HG03280 (cell line): ENCODE measurements around the gene BIRC6.
A peak's percentile ranks its signal among the peaks of the same experiment; 100 is the strongest.
"Not testable (repeated sequence)": the region's sequence is repeated elsewhere in the genome, so short reads cannot be mapped to it uniquely, and the experiment has no call there.

Experiments
- ATAC-seq: cut with Tn5 transposase; IDR thresholded peaks from one replicate; pipeline ENCODE4 v1.9.1; 2021; ENCODE audit warnings: mild to moderate bottlenecking, moderate library complexity; ENCODE audit not compliant: unreplicated experiment

BIRC6 gene, protein sequence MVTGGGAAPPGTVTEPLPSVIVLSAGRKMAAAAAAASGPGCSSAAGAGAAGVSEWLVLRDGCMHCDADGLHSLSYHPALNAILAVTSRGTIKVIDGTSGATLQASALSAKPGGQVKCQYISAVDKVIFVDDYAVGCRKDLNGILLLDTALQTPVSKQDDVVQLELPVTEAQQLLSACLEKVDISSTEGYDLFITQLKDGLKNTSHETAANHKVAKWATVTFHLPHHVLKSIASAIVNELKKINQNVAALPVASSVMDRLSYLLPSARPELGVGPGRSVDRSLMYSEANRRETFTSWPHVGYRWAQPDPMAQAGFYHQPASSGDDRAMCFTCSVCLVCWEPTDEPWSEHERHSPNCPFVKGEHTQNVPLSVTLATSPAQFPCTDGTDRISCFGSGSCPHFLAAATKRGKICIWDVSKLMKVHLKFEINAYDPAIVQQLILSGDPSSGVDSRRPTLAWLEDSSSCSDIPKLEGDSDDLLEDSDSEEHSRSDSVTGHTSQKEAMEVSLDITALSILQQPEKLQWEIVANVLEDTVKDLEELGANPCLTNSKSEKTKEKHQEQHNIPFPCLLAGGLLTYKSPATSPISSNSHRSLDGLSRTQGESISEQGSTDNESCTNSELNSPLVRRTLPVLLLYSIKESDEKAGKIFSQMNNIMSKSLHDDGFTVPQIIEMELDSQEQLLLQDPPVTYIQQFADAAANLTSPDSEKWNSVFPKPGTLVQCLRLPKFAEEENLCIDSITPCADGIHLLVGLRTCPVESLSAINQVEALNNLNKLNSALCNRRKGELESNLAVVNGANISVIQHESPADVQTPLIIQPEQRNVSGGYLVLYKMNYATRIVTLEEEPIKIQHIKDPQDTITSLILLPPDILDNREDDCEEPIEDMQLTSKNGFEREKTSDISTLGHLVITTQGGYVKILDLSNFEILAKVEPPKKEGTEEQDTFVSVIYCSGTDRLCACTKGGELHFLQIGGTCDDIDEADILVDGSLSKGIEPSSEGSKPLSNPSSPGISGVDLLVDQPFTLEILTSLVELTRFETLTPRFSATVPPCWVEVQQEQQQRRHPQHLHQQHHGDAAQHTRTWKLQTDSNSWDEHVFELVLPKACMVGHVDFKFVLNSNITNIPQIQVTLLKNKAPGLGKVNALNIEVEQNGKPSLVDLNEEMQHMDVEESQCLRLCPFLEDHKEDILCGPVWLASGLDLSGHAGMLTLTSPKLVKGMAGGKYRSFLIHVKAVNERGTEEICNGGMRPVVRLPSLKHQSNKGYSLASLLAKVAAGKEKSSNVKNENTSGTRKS (N-terminal part only)

DNA sequence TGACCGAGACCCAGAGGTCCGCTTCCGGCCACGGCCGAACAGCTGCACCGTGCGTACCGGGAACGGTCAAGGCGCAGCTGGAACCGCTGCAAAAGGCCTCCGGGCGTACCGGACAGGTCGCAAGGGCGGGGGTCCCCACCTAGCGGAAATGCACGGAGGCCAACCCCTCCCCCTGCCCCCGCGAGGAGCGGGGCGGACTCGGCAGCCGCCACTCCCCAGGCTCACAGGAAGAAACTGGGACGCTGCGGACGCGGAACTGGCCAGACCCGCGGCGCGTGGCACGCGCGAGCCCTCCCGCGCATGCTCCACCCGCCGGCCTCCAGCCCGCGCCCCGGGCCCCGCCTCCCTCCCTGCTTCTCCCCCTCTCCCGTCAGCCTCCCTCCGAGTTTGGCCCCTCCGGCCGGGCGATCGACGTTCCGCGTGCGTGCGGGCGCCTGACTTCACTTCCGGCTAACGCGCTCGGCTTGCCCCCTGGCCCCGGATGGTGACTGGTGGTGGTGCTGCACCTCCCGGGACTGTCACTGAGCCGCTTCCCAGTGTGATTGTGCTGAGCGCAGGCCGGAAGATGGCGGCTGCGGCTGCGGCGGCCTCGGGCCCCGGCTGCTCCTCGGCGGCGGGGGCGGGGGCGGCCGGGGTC is at the start of gene BIRC6:
TSS of gene BIRC6 (plus strand) at position 343 of the 637 bp plus-strand sequence. CDS start at position 482, 139 bp downstream.
- peak; percentile 89 for ATAC-seq

DNA sequence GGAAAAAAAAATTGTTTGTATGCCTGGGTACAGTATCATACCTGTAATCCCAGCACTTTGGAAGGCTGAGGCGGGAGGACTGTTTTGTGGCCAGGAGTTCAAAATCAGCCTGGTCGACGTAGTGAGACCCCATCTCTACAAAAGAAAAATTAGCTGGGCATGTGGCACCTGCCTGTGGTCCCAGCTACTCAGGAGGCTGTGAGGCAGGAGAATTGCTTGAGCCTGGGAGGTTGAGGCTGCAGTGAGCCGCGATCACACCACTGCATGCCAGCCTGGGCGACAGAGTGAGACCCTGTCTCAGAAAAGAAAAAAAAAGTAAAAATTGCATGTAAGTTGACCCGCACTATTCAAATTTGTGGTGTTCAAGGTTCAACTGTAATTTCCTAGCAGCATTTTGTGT is 46.2 kb upstream of the BIRC6 start:
- no peak for ATAC-seq

DNA sequence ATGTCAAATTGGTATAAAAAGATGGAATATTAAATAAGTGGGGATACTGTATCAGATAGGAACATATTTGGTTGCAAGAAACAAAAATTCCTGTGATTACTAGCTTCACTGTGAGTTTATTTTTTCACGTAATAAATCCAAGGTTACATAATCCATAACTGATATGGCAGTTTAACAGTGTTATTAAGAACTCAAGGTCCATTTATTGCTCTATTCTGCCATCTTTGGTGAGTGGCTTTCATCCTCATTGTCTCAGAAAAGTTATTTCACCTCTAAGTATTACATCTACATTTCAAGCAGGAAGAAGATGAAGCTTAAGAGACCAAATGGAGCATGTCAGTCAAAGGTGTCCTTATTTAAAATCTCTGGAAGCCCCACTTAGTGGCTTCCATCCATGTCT is 41.9 kb upstream of the BIRC6 start:
- no peak for ATAC-seq

DNA sequence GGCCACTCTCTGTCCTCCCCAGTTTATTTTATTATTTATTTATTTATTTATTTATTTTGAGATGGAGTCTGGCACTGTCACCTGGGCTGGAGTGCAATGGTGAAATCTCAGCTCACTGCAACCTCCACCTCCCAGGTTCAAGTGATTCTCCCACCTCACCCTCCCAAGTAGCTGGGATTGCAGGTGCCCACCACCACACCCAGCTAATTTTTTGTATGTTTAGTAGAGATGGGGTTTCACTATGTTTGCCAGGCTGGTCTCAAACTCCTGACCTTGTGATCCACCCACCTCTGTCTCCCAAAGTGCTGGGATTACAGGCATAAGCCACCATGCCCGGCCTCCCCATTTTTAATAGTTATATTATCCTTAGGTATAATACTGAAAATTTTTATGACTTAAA is 28.1 kb upstream of the BIRC6 start:
- not testable (repeated sequence) for ATAC-seq

DNA sequence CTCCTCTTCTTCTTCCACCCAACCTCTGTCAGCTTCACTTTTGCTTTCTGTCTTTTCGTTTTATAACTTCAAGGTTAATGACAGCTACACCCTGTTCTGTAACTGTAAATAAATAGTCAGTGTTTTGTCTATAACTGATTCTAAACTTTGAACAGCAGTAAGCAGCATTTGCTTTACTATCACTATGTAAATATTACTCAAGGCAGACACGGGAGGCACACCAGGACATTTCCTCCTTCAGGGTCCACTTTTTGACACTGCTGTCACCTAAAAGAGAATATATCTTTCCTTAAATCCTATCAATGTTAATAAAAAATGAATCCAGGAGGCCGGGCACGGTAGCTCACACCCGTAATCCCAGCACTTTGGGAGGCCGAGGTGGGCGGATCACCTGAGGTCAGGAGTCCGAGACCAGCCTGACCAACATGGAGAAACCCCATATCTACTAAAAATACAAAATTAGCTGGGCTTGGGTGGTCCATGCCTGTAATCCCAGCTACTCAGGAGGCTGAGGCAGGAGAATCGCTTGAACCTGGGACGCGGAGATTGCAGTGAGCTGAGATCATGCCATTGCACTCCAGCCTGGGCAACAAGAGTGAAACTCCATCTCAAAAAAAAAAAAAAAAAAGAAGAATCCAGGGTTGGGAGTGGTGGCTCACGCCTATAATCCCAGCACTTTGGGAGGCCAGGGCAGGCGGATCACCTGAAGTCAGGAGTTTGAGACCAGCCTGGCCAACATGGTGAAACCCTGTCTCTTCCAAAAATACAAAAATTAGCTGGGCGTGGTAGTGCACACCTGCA is 27.4 kb upstream of the BIRC6 start:
- ATAC-seq = not testable (repeated sequence)

DNA sequence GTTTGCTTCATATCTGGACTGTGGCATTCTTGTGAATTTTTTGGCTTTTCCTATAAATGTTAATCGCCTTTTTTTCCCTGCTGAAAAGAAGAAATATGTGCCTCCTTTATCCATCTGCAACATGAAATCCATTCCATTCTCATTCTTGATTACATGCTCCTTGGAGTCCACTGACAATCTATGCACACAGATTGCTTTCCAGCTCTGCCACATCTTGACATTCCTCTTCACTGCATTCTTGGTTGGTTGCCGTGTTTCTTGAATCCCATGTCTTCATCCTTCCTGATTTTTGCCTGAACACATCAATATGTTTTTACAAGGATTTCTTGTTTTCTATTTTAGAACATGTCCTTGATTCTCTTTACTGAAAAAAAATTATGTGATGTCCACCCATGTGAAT is 26.7 kb upstream of the BIRC6 start:
- ATAC-seq = no peak

DNA sequence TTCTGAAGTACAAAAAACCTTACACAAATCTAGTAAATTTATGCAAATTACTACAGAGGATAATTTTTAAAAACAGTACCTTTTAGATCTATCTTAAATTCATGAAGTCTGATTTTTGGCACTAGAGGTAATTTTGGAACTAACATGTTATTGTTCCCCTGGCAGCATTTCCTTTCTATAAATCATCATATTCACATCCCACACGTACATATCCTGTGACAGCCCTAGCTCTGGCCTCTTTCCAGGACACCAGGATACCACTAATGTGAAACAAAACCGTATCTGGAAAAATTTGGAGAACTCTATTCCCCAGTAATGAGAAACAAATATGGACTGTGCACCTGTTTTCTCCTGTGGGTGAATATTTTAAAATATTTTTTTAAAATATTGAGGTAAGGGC is 14.0 kb upstream of the BIRC6 start:
- ATAC-seq = no peak

DNA sequence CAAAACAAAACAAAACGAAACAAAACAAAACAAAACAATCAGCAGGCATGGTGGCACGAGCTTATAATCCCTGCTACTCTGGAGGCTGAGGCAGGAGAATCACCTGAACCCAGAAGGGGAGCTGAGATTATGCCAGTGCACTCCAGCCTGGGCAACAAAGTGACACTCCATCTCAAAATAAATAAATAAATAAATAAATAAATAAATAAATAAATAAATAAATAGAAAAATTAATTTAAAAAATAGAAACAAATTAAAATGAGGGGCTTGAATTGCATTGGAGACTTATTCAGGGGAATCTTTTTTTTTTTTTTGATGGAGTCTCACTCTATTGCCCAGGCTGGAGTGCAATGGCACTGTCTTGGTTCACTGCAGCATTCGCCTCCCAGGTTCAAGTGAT is 6.0 kb upstream of the BIRC6 start:
- ATAC-seq = not testable (repeated sequence)

DNA sequence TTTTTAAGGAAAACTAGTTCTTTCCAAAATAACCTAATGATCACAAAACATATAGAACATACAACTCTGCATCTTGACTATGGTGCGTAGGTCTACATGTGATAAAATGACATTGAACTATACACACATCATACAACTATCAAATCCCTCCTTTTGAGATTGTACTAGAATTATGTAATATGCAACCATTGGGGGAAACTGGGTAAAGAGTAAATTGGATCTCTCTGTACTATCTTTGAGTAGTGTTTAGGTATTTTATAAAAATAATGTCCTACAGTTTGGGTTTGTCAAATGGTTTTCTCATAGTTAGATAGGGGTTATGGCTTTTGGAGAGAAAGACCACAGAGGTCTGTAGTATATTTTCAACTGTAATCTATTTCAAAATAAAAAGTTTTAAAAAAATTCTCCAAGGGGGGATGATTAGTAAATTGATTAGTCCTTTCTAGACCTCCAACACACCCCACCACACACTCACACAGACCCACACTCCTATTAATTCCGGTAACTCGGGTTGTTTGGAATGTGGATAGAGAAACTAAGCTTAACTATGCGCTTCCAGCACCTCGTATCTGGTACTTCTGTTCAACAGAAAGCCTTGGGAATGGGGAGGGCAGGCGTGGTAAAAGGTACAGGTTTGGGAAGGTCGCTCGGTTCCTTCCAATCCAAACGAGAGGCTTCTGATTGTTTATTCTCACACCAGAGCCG is 695 bp upstream of the BIRC6 start:
- no peak for ATAC-seq

DNA sequence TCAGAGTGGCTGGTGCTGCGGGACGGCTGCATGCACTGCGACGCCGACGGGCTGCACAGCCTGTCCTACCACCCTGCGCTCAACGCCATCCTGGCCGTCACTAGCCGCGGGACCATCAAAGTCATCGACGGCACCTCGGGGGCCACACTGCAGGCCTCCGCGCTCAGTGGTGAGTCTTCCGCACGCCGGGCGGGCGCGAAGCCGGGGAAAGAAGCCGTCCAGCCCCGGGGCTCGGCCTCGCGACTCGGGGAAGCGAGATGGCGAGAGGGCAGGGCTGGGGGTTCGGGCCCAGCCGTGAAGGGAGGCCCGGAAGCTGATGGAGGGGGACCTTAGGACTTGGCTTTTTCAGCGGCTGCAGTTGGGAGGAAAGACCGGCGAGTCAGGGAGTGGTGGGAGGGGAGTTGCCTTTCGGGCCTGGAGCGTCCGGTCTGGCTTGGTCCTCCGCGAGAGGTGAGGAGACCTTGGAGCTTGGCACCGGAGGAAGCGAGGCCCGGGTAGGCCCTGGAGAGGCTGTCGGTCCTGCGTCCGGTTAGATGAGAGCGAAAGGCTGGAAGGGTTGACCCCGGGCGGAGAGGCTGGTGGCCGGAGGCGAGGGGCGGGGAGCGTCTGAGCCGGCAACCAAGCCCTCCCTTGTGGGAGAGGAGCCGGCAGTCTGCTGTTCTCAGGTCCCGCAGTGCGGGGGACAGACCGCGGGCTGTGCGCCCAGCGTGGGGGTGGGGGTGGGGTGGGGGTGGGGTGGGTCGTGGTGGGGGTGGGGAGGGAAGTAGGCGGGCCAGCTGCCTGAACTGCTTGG is 691 bp downstream of the BIRC6 start:
- peak; percentile 8 for ATAC-seq

DNA sequence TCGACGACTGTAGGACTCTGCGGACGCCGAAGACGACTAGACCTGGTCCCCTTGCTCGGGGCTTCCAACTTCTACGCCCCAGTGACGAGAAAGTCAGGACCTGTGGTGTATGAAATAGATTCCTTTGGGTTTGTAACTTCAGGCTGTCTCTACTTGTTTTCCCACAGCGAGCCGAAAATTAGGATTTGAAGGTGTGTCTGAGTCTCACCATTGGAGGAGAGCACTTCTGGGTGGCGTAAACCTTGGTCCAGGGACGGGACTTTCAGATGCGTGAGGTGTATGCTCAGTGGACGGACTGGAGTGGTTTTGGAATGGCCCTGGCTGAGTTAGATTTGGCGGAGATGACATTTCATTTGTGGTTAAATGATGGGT is 1.3 kb downstream of the BIRC6 start:
- no peak for ATAC-seq

DNA sequence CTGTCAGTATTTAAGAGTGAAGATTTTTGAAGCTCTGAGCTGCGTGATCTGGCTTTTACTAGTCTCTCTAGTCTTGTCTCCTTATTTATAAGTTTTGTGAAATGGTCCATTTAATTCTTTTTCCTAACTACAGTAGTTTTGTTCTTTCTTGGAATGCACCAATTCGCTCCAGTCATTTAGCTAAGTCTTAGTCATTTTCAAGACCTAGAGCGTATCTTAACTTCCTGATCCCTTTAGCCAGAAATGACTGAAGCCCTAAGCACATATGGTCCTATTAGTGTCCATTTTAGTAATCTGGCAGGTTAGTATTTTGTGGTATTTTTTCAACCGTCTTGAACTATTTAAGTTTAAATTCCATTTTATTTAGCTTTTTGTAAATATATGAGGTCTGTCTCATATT is 3.6 kb downstream of the BIRC6 start:
- ATAC-seq = no peak

DNA sequence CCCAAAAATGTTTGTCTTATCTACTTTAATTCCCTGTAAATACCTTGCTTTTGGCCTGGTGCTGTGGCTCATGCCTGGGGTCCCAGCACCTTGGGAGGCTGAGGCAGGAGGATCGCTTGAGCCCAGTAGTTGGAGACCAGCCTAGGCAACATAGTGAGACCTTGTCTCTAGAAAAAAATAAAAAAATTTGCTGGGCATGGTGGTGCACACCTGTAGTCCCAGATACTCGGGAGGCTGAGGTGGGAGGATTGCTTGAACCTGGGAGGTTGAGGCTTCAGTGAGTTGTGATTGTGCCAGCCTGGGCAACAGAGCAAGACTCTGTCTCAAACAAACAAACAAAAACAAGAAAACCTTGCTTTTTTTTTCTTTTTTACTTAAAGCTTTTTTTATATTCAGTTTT is 6.2 kb downstream of the BIRC6 start:
- not testable (repeated sequence) for ATAC-seq

DNA sequence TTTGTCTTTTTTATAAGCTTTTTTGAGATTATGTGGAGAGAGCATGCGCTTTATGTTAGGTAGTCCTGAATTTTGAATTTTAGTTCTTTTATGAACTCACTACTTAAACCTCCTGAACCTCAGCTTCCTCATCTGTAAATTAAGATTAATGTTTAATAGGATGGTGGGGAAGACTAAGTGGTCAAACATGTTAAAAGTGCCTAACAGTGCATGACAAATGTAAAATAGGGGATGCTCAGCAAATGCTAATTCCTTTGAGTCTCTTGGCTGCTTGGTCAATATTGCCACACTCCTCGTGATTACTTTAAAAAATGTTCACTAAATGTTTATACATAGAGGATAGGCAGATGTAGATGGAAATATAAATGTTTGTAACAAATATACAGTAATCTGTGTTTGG is 6.8 kb downstream of the BIRC6 start:
- no peak for ATAC-seq

DNA sequence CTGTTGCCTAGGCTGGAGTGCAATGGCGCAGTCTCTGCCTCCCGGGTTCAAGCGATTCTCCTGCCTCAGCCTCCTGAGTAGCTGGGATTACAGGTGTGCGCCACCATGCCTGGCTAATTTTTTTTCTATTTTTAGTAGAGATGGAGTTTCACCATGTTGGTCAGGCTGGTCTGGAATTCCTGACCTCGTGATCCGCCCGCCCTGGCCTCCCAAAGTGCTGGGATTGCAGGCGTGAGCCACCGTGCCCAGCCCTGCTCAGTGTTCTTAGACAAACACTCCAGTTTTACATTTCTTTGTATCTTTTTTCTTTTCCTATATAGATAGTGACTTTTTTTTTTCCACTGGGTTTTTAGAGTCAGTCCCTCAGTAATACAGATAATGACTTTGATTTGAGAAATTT is 7.5 kb downstream of the BIRC6 start:
- ATAC-seq = not testable (repeated sequence)

DNA sequence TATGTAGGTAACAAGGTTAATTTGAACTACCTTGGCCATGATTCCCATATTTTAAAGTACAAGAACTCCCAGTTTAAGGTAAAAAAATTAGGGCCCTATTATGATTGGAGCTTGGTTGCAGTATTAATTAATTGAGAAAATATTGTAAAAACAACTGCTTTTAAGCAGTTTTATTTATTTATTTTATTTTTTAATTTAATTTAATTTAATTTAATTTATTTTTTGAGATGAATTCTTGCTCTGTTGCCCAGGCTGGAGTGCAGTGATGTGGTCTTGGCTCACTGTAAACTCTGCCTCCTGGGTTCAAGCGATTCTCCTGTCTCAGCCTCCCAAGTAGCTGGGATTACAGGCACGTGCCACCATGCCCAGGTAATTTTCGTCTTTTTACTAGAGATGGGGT is 8.9 kb downstream of the BIRC6 start:
- ATAC-seq = not testable (repeated sequence)

DNA sequence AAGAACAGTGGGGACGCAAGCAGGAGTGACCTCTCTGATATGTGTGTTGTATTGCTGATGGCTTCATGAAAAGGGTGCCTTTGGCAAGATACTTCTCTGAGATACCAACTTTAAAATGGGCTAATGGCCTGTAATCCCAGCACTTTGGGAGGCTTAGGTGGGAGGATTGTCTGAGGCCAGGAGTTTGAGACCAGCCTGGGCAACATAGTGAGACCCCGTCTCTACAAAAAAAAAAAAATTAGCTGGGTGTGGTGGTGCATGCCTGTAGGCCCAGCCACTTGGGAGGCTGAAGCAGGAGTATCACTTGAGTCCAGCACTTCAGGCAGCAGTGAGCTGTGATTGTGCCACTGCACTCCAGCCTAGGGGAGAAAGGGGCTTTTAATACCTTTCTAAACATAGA is 9.8 kb downstream of the BIRC6 start:
- no peak for ATAC-seq

DNA sequence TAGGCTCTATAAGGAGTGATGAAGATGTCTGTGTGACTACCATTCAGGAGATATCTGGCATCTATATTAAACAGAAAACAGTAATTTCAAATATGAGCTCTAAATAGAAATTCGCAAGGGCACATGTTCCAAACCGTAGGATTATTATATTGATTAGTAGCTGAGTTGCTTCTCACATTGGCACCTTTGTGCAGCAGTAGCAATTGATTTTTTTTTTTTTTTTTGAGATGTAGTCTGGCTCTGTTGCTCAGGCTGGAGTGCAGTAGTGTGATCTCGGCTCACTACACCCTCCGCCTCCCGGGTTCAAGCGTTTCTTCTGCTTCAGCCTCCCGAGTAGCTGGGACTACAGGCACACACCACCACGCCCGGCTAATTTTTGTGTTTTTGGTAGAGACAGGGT is 12.4 kb downstream of the BIRC6 start:
- no peak for ATAC-seq
